HG03558 (cell line): ENCODE measurements around the gene SBSN.

Source experiments
- ATAC-seq: cut with Tn5 transposase; IDR thresholded peaks from one replicate; pipeline ENCODE4 v1.9.1; 2021; ENCODE audit warnings: moderate number of reproducible peaks; ENCODE audit not compliant: unreplicated experiment; ENCODE audit errors: extremely low read depth

Gene SBSN

DNA sequence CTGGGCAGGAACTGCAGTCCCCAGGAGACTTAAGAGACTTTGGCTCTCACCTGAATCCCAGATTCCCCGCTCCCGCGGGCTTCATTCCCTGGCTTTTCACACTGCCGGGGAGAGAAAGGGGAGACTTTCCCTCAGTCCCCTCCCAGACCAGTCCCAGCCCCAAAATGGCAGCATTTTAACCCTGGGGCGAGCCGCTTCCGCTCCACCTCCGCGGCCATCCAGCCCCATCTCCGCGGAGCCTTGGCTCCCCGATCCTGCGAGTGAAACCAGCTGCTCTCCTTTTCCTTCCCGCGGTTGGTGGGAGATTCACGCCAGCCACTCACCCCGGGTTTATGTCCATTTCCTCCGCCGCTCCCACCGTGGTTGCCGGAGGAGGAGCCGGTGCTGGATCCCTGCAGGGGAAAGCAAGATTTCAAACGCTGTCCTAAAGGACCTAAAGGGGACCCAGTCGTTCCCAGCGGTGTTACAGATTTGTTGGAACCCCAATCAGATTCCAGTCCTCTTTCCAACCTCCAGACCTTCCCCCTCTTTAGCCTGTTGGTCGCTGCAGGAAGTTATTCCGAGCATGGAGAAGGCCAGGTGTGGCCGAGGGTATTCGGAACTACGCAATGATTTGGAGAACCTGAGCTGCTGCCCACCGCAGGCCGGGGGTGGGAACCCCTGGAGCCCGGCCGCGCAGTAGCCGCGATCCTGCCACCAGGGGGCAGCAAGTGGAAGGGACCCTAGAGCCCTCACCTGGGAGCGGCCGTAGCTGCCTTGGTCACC lies 18.1 kb downstream of the SBSN start:
- no peak for ATAC-seq

DNA sequence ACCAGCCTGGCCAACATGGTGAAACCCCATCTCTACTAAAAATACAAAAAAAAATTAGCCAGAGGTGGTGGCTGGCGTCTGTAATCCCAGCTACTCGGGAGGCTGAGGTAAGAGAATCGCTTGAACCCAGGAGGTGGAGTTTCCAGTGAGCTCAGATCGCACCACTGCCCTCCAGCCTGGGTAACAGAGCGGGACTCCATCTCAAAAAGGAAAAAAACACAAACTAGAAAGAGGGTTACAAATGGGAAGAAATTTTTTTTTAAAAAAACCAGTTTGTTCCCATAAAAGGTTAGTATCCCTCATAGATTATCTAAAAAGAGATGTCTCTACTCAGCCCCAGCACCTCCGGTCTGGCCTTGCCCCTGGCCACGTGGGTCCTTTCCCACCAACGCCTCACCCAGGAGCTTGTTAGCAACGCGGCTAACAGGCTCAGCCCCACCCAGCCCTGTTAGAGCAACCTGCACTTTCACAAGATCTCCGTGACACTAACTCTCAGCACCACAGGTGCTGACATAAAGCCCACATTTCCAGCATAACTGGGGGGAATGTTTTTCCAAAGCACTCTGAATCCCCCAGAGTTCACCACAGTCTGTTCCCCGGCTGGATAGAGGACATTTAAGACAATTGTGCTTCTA lies 19.0 kb downstream of the SBSN start:
- no peak for ATAC-seq

DNA sequence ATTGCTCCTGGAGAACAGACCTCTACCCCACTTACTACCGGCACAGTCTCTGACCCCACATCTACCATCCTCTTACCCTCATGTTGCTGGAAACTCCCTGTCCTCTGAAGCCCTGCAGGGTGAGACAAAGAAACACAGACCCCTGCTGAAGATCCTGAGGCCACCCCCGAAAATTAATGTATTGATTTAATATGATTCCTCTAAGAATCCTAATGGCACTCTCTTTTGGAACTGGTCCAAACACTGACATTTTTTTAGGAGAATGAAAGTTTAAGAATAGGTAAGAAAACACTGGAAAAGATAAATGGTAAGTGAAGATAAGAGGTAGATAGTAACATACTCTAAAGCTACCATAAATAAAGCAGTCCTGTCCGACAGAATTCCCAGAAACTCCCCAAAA lies 20.0 kb downstream of the SBSN start:
- no peak for ATAC-seq

DNA sequence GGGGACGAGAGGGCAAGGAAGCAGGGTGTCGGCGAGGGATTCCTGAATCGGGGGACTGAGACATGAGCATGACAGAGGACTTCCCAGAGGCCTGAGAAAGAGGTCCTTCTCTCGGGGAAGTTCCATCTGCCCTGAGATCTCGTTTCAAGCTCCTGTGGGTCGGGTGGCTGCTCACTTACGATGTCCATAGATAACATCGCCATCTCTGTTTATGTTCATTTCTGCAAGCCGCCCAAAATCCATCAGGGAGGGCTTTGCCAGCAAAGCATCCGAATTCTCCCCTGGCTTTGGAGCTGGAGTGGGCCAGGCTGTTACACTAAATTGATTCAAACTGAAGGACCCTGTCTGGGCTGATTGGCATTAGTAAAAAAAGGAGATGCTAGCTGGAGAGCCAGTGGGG lies 20.6 kb downstream of the SBSN start:
- ATAC-seq = no peak

DNA sequence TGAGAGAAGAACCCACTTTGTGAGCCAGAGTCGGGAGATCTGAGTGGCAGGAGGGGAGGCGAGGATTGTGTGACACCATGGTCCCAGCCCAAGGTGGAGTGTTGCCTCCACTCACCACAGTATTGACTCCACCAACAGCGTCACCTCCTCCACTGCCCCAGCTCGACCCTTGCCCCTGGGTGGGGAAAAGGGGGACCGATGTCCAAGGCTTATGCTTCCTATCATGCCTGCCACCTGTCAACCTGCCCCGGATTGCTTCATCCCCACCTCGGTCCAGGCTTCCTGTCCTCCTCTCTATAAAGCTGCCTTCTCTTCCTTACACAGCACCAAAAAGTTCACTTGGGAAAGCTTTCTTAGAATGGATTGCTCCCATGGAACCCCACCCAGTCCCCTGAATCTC lies 22.1 kb downstream of the SBSN start:
- ATAC-seq = no peak

DNA sequence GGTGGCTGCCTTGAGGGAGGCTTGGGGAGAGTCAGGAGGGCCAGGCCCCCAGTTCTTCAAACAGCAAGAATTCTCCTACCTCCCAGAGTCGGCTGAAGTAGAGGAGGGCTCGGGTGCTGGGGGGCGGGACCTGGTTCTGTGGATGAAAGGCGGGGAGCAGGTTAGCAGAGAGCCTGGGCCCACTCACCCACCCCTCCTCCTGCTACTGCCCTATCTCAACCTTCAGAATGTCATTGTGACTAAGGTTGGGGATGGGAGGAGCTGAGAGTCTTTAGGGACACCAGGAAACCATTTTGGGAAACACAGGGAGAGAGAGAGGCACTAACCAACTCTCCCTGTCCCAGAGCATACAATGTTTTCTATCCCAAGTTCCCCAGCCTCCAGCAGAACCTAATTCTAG lies 25.4 kb downstream of the SBSN start:
- ATAC-seq = no peak

DNA sequence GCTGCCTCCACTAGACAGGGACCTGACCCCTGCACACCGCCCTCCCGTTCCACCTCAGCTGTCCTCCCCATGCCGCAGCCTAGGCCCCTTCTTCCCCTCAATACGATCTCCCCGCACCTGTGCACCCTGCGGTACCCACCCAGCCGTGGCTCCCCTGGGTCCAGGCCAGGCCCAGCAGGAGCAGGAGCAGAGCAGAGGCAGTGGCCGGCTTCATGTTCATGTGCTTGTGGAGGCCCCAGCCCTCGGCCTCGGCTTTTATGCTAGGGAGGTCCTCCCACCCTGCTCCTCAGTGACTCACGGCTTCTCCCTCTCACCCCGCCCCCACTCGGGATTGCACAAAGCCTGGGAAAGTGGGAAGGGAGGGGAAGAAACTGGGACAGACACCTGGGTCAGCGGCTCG lies 26.4 kb downstream of the SBSN start:
- ATAC-seq = no peak

DNA sequence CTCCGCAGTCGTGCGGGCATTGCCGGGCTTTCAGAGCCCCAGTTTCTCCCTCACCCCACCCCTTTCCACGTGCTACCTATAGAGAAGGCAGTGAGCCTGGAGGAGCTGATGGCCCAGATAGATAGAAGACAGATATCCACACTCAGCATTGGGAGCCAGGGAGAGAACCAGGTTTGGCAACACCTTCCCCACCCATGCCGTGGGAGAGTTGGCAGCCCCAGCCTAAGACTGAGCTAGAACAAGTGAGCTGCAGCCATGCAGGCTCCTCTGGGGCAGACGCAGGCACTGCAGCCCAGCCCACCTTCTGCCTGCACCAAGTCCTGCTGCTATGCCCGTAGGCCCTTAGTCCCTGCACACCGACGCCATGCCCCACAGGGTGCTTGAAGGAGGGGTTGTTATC lies 27.5 kb downstream of the SBSN start:
- no peak for ATAC-seq

DNA sequence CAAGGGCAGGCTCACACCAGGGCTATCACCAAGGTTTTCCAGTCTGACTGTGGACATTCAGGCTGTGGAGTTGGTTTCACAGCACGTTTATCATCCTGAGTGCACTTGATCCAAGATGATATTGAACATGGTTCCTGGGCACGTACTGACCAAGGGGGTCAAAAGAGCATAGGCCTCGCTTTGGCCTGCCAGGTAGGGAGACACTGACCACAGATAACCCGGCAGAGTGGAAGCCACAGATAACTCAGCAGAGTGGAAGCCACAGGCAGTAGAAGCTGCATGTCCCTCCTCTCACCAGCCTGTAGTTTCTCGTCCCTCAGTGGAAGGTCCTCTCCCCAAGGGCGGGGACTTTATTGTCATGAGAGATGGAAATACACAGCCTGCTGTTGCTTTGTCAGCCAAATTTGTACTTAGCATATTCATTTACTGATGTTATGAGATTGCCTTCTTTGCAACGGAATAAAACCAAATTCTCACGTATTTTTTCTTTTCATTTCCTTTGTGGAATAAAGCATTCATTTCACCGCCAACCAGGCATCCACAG lies 29.1 kb downstream of the SBSN start:
- ATAC-seq = no peak

DNA sequence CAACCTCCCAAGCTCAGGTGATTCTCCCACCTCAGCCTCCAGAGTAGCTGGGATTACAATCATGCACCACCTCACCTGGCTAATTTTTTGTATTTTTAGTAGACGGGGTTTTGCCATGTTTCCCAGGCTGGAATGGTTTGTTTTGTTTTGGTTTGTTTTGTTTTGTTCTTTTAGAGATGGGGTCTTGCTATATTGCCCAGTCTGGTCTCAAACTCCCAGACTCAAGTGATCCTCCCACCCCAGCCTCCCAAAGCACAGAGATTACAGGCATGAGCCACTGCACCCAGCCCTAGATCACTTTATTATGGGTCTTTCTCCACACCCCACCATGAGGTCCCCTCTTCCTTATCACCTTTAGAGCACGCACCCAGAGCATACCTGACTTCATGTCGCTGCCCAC lies 29.9 kb downstream of the SBSN start:
- ATAC-seq = no peak

DNA sequence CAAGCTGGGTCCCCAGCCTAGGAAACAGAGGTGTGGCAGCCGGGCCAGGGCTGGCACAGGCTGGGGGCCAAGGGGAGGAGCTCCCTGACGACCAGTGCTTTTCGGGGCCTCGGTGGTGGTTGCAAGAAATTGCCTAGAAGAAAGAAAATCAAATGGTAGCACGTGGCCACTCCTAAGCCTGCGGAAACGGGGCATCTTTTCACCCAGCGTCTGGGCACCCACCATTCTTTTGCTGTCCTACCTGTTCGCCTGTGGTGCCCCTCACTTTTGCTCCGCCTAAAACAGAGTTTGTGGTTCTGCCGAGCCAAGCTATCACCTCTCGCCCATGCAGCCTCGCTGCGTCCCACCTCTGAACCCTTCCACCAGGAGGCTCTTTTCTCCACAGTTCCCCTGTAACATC lies 30.7 kb downstream of the SBSN start:
- ATAC-seq = no peak

DNA sequence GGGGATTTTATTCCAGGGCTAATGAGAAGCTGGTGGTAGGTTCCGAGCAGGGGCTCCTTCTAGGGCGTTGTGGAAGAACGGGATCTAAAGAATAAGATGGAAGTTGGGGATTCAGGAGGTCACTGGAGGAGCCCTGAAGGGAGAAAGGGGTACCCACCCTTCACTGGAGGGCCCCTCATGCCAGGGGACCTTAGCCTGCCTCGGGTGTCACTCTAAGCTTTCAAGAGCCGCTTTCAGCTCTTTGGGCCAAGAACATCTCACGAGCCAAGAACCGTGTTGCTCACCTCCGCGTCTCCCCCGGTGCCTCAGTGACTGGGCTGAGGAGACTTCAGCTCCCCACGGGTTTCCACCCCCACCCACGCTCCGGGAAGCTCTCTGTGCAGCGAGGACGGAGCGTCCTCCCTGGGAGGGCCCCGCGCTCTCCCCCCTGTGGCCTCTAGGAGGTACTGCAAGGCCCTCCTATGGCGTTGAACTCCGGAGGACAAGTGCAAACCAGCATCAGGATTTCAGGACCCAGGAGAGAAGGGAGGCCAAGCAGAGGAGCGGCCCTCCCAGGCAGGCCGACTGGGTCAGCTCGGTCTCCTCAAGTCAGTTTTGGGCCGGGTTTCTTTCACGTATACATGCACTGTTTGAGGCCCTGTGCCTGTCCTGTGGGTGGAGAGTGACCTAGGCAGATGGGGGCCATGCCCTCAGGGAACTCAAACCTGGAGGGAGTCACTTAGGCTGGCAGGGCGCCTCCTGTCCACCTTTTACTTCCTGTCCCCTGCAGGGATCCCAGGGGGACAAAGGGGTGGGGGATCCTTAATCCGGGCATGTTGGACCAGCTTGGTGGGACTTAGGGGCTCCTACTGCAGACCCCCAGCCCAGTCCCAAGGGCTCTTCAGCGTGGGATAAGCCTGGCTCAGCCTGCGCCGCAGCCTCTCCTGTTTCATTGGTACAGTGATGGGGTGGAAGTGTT lies 32.7 kb downstream of the SBSN start:
- no peak for ATAC-seq

DNA sequence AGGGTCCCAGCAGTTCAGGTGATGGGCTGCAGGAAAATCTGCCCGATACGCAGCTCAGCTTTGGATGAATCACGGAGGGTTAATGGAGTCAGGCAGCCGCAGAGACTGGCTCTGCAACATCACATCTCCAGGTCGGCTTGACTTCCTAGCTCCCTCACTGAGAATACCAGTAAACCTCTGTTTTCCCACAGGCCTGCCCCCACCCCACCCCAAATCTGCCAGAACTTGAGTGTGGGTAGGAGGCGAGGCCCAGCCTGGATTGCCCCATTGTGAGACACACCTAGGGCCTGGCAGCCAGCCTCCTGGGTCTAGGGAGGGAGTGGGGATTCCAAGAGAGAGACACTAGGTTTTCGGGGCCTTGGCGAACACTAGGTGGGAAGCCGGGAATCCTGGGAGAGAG lies 34.1 kb downstream of the SBSN start:
- ATAC-seq = no peak

DNA sequence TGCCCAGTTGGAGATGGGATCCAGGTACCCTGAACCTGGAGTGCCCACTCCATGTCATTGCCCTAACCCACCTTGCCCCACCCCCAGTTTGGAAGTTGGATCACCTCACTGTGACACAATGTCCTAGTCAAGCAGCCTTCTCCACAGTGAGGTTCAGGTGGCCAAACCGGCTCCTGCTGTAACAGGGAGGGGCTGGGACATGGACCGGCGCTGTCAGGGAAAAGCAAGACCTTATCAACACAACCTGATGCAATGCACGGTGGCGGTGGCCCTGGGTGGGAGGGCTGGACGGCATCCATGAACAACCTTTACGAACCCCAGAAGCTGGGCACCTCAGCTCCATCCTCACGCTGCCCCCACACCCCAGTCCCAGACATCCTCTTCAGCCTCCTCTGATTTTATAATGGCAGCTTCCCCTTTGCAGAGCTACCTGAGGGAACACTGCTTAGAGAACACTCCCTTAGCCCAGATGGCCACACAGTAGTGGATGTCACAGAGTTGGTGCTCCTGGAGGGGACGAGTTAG lies 36.2 kb downstream of the SBSN start:
- no peak for ATAC-seq

DNA sequence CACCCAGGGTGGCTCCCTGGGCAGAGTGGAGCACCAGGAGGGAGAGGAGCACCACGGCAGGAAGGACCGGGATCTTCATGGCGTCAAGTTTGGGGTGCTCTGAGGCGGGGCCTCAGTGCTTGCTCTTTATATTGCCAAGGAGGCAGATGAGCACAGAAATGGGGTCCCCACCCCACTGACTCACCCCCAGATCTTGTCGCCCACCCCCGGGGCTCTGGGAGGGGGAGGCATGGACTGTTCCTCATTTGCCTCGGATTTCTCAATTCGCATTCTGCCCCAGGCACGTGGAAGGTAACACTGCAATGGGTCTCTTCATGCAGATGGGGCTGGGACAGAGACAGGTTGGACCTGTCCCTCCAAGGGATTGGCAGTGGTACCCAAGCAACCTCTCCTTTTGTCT lies 37.7 kb downstream of the SBSN start, which contains the start of gene KRTDAP:
TSS of gene KRTDAP (minus strand) at position 101 of the 400 bp plus-strand sequence. CDS start at position 79, 22 bp downstream.
- ATAC-seq = no peak

DNA sequence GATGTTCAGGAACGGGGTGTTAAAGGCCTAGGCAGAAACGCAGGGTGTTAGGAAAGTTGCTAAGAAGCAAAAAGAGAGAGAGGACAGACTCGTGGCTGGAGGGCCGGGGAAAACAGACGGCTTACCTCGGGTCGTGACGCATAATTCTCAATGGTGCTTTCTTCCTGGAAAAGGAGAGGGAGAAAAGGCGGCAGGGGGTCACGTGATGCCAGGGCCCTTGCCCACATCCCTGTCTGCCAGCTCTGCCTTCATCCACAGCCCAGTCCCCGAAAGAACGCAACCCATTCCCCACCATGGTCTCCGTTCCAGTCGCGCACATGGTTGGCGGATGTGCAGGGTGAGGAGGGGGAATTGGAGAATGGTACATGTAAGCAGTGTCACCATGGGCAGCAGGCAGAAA lies 39.4 kb downstream of the SBSN start:
- ATAC-seq = no peak

DNA sequence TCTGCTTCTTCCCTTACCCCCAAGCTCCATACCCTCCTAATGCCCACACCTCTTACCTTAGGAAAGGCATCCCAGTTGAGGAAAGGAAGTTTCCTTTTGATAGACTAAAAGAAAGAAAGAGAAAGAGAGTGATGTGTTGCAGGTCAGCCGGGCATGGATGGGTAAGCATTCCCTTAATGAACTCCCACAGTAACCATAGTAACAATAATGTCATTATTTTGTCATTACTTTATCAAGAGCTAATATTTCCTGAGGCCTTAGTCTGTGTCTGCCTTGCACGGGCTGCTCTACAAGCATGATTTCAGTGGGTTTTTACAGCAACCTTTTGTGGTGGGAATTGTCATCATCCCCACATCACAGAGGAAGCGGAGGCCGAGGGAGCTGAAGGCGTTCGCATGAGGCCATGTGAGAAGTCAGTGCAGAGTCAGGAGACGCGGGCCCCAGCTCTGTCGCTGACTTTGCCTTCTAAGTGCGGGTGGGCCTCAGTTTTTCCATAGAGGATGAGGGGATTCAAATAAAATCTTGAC lies 40.4 kb downstream of the SBSN start:
- ATAC-seq = no peak

DNA sequence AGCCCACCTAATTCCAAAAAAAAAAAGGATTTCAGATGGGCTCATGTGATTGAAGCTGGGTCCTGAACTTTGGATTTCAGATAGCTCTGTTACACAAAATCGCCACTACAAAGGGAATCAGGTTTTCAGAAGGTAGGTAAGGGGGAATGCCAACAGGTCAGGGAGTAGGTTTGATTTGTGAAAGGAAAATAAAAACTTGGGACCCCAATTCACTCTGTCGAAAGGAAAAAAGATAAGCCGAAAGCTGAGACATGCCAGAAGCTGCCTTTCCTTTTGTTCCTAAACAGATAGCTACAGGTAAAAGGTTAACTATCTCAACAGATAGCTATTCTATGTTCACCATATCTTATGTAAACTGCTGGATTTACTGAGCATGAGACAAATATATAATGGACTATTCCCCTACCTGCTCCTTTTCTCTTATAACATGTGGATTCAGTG lies 41.8 kb downstream of the SBSN start:
- no peak for ATAC-seq

DNA sequence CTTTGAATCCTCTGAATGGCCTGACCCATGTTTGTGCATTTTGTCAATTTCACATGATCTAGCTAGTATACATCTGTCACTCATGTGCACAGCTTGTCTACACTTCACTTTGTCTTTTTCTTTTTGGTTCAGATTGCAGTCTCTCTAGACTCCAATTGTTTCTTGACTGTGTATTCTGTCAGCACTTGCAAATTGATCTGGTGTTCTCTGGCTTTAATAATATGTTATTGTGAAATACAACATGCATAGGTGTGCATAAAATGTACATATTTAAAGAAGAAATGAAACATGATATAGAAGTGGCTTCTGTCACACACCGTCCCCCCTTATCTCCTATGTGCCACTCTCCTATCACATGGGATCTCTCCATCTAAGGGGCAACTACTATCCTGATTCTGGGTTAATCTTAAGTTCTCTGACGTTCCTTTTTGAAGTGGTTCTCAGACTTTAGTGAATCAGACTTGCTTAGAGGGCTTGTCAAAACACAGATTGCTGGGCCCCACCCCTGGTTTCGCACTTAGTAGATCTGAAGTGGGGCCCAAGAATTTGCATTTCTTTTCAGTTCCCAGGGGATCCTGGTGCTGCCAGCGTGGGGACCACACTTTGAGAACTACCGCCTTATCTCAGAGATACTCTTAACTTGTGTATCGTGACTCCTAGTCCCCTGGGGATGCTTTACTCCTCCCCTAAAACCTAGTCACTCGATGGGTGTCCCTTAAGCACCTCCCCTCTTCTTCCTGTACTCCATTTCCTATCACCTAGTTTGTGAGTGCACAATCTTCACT lies 43.7 kb downstream of the SBSN start:
- ATAC-seq = no peak
